ENCODE results near the gene CLDN9.

The CLDN9 gene

DNA sequence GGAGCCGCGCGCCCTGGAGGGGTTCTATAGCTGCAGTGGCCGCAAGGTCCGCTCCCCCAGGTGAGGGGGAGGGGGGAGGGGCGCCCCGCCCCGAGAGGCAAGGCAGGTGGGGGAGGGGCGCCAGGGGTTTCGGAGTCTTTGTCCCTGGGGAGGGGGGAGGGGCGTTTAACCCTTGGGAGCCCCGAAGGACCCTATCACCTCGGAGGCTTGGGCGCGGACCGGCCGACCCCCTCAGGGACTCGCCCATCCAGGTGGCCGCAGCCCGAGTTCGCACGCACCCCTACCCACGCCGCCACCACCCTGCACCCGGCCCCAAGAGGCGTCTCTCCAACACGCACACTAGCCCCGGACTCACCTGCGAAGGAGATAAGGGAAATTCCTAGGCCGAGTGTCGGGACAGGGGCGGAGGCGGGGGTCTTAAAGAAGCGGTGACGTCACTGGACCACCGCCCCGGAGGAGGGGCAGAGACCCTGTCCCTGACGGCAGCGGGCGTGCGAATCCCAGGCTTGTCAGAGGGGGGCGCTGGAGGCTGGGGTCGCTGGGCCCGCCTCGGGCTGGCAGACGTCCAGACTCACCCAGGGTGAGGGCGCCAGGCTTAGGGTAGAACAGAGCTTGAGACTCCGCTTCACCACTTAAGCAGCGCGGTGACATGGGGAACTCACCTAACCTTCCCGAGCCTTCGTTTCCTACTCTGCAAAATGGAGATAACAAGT is 5.2 kb downstream of the CLDN9 start, which contains the start of gene CLDN6:
TSS of gene CLDN6 (minus strand) at position 390 of the 713 bp plus-strand sequence. CDS start 2,162 bp downstream, outside the sequence.
- no peak for DNase-seq (ENCODE audit: low read depth, low spot score)

DNA sequence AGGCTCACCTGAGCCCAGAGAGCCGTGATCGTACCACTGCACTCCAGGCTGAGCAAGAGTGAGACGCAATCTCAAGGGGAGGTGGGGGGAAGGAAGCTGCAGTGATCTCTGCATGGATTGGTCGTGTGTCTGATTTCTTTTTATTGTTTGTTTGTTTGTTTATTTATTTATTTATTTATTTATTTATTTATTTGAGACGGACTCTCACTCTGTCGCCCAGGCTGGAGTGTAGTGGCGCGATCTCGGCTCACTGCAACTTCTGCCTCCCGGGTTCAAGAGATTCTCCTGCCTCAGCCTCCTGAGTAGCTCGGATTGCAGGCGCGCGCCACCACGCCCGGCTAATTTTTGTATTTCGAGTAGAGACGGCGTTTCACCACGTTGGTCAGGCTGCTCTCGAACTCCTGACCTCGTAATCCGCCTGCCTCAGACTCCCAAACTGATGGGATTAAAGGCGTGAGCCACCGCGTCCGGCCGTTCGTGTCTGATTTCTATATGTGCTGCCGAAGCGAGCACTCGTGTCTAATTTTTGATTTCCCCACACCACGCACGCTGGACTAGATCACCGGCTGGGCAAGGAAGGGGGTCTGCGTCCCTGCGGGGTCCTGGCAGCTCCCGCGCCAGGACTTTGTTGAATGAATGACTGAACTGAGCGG is 7.0 kb downstream of the CLDN9 start:
- DNase-seq (ENCODE audit: low read depth, low spot score): no peak

DNA sequence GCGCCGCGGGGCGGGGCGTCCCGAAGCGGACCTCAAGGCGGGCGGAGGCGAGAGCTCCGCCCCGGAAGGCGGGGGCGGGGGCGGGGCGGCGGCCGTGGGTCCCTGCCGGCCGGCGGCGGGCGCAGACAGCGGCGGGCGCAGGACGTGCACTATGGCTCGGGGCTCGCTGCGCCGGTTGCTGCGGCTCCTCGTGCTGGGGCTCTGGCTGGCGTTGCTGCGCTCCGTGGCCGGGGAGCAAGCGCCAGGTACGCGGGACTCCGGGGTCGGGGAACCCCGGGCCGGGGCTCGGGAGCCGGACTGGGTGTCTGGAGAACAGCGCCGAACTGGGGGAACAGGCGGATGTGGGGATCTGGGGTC is 7.5 kb downstream of the CLDN9 start, which contains the start of gene TNFRSF12A:
TSS of gene TNFRSF12A (plus strand) at position 122 of the 357 bp plus-strand sequence. CDS start at position 152, 30 bp downstream.
- DNase-seq (ENCODE audit: low read depth, low spot score): peak; percentile 37

DNA sequence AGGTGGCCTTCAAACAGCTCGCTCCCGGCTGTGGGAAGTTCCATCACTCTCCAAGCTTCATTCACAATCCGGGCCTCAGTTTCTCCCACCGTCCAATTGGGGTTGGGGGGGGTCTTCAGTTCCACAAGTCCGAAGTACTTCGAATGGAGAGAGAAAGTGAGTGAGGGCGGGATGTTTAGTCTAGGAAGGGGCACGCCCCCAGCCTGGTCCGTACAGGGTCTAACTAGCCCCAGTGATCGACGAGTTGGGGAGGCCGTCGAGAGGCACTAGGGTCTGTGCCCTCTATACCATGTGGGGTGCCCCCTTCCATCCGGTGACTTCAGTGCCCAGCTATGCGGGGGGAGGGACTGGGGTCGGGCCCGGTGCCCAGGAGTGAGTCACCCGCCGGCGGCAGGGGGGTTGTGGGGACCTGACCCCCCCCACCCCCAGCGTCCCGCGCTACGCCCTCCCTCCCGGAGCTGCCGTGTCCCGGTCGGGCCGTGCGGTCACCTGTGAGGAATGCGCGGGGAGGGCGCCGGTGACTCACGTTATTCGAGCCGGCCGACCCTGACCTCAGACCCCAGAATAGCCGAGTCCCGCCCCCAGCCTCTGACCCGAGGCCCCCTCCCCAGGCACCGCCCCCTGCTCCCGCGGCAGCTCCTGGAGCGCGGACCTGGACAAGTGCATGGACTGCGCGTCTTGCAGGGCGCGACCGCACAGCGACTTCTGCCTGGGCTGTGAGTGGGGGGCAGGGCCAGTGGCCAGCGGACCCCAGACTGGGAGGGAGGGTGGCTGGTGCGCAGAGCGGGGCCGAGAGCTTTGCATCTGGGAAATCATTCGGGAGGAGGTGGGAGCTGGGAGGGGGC is 8.1 kb downstream of the CLDN9 start:
- no peak for DNase-seq (ENCODE audit: low read depth, low spot score)

DNA sequence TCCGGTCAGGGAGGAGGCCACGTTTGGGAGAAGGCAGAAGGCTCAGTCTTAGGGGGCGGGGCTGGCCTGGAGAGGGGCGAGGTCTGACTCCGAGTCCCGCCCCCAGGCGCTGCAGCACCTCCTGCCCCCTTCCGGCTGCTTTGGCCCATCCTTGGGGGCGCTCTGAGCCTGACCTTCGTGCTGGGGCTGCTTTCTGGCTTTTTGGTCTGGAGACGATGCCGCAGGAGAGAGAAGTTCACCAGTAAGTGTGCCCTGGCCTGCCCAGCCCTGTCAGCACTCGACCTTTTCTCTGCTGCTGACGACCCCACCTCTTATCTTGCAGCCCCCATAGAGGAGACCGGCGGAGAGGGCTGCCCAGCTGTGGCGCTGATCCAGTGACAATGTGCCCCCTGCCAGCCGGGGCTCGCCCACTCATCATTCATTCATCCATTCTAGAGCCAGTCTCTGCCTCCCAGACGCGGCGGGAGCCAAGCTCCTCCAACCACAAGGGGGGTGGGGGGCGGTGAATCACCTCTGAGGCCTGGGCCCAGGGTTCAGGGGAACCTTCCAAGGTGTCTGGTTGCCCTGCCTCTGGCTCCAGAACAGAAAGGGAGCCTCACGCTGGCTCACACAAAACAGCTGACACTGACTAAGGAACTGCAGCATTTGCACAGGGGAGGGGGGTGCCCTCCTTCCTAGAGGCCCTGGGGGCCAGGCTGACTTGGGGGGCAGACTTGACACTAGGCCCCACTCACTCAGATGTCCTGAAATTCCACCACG is 8.9 kb downstream of the CLDN9 start:
- DNase-seq (ENCODE audit: low read depth, low spot score): peak; percentile 44

DNA sequence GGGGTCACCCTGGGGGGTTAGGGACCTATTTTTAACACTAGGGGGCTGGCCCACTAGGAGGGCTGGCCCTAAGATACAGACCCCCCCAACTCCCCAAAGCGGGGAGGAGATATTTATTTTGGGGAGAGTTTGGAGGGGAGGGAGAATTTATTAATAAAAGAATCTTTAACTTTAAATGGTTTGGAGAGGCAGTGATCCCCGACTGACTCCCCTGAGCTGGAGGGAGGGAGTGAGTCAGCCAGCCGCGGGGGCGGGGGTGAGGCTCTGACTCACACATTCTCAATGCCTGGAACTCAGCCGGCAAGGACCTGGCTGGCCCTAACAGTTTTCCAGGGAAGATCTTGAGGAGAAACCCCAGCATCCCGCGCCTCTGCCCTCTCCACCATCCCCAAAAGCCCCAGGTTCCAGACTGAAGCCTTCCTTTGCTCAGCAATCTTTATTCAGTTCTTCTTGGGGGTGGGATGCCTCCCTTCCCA is 9.5 kb downstream of the CLDN9 start:
- peak; percentile 70 for DNase-seq (ENCODE audit: low read depth, low spot score)

DNA sequence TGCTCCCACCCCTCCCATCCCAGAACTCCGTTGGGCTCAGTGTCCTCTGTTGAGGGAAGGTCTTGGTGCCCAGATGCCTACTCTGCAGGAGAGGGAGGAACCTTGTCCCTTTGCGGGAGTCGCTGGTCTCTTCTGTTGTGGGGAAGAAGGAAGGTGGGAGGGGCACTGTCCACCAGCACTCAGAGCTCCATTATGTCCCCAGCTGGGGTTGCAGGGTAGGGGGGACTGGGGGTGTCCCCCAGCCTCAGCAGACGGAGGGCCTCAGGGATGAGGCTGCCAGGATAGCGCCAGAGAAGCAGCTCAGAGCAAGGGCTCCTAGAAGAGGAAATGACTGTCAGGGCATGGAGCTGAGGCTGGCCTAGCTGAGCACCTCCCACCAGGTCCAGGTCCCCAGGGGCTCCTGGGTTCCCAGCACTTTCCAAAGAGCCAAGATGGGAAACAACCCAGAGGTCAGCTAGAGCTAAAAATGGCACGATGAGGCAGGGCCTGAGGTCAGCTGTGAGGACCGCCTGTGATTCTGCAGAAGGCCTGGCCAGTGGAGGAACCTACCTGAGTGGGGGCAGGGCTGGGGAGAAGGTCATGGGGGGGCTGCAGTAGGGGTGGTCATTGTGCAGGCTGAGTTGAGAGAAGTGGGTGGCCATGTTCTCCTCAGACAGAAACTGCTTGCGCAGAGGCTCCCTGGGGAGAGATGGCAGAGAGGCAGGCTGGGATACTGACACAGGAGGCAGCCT is 10.1 kb downstream of the CLDN9 start:
- no peak for DNase-seq (ENCODE audit: low read depth, low spot score)

DNA sequence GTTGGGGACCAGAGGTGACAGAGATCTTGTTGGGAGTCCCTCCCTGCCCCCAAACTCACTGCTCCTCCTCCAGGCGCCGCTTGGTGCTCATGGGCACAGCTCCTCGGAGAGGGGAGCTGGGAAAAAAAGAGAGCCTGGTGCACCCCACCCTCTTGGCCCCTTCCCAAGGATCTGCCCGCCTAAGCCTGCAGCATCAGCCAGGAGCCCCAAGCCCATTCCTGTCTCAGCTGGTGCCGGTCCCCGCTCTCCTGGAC is 10.6 kb downstream of the CLDN9 start:
- no peak for DNase-seq (ENCODE audit: low read depth, low spot score)

DNA sequence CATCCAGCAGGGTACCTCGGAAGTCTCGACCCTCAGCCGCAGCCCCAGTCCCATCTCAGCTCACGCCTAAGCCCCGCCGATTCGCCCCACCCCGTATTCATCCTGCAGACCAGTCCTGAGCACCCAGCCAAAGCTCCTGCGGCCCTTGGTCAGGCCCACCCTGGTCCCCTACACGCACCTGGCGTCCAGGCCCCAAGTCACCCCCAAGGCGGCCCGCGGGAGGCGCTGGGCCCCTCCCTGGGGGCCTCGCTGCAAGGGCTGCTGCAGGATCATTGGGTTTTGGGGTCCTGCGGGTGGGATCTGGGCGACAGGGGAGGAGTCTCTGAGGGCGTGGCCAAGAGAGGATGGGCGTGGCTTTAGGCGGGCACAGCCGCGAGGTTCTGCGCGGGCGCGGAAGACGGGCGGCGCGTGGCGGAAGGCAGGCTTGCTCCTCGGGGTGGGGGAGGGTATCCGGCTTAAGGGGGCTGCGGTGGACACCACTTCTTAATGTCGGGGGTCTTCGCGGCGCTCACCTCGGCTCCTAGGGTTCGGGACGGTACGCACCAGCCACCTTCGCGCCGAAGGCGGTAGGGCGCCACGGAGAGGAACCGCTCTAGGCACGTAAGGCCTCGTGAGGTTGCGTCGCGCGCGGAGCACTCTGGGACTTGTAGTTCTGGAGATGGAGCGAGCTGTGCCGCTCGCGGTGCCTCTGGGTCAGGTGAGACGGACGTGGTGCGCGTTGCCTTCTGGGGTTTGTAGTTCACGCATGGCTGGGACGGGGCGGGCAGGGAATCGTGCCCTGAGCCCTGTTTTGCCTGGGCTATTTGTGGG is 11.2 kb downstream of the CLDN9 start, which contains the start of the genes HCFC1R1 and THOC6:
TSS of gene HCFC1R1 (minus strand) at position 274 of the 810 bp plus-strand sequence. CDS start at position 273, 1 bp downstream.
TSS of gene THOC6 (plus strand) at position 367 of the 810 bp plus-strand sequence. CDS start at position 659, 292 bp downstream.
- DNase-seq (ENCODE audit: low read depth, low spot score): peak; percentile 92

DNA sequence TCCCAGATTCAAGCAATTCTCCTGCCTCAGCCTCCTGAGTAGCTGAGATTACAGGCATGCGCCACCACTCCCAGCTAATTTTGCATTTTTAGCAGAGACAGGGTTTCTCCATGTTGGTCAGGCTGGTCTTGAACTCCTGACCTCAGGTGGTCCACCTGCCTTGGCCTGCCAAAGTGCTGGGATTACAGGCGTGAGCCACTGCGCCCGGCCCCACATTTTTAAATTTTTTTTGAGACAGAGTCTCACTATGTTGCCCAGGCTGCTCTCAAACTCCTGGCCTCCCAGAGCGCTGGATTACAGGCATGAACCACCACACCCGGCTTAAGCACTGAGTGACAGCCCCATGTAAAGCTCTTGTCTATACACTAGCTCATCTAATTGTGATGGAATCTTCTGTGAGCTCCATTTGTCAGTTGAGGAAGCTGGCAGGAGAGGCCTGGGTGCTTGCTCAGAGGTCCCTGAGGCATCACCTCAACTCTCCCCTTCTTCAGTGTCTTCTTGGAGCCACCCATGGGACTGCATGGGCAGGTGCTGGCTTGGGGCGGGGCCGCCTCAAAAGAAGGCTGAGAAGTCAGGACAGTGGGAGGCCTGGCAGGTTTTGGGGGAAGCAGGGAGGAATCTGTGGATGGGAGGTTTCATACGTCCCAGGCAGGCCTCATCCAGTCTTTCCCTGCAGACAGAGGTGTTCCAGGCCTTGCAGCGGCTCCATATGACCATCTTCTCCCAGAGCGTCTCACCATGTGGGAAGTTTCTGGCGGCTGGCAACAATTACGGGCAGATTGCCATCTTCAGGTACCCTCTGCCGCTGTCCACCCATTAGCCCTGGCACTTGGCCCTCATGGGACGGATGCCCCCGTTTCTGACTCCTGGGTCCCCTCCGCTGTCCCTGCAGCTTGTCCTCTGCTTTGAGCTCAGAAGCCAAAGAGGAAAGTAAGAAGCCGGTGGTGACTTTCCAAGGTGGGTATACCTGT is 12.6 kb downstream of the CLDN9 start:
- no peak for DNase-seq (ENCODE audit: low read depth, low spot score)

DNA sequence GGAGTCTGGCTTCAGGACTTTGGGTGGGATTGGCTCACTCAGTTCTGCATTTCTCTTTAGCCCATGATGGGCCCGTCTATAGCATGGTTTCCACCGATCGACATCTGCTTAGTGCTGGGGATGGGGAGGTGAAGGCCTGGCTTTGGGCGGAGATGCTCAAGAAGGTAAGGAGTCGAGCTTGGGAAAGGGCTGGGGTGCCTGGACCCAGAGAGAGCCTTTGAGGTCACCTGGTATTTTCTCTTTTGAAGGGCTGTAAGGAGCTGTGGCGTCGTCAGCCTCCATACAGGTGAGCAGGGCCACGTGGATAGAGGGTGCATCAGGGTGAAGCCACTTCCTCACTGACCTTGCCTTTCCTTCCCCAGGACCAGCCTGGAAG is 13.3 kb downstream of the CLDN9 start:
- DNase-seq (ENCODE audit: low read depth, low spot score): no peak

DNA sequence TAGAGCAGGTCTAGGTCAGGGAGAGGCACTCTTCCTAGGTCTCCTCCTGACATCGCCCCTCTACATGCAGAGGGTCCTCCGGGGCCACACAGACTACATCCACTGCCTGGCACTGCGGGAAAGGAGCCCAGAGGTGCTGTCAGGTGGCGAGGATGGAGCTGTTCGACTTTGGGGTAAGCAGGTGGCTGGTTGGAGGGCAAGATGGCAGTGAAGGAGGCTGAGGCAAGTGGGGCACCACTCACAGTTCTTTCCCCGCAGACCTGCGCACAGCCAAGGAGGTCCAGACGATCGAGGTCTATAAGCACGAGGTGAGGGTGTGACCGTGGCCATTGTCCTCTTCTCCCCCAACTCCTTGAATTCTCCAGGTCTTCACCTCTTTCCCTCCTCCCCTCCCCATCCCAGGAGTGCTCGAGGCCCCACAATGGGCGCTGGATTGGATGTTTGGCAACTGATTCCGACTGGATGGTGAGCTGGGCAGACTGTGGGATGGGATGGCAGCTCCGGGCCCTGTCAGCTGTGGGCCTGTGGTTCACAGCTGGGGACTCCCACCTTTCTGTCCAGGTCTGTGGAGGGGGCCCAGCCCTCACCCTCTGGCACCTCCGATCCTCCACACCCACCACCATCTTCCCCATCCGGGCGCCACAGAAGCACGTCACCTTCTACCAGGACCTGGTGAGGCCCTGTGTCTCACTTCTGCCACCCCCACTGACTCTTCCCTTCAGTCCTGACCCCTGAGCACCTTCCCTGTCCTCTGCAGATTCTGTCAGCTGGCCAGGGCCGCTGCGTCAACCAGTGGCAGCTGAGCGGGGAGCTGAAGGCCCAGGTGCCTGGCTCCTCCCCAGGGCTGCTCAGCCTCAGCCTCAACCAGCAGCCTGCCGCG is 14.1 kb downstream of the CLDN9 start:
- DNase-seq (ENCODE audit: low read depth, low spot score): no peak

DNA sequence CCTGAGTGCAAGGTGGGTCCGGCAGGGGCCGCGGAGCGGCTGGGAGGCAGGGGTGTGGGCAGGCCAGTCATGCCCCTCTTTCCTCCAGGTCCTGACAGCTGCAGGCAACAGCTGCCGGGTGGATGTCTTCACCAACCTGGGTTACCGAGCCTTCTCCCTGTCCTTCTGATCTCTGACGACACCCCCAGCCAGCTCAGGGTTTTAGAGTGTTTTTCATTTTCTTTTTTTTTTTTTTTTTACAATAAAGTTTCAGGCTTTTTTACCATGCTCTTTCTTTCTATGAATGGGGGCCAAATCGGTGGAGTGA is 14.7 kb downstream of the CLDN9 start:
- DNase-seq (ENCODE audit: low read depth, low spot score): no peak

DNA sequence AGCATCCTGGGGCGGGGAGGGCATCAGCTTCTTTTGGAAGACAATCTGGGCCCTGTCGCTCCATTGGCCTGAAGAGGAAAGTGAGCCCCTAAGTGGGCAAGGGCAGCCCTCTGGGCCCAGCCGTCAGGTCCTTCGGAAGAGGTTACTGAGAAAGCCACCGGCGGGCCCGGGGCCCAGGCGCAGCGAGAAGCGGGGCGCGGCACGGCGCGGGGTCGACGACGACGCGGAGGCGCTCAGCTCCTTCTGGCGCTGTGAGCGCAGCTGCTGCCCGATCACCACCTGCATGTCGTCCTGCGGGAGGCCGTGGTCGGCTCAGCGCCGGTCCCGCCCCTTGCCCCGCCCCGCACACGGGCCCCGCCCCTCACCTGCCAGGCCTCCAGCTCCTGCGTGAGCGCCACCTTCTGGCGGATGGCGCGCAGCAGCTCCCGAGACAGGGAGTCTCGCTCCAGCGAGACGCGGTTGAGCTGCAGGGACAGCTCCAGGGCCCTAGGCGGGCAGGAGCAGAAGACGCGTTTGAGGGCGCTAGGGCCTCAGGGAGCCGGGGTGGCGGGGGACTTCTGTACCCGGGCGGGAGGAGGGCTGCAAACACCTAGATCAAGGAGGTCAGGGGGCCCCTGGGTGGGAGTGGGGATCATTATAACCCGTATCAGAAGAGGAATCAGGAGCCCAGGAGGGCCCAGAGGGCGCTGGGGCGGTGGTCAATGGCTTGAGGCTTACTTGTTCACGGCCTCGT is 15.4 kb downstream of the CLDN9 start:
- peak; percentile 70 for DNase-seq (ENCODE audit: low read depth, low spot score)

DNA sequence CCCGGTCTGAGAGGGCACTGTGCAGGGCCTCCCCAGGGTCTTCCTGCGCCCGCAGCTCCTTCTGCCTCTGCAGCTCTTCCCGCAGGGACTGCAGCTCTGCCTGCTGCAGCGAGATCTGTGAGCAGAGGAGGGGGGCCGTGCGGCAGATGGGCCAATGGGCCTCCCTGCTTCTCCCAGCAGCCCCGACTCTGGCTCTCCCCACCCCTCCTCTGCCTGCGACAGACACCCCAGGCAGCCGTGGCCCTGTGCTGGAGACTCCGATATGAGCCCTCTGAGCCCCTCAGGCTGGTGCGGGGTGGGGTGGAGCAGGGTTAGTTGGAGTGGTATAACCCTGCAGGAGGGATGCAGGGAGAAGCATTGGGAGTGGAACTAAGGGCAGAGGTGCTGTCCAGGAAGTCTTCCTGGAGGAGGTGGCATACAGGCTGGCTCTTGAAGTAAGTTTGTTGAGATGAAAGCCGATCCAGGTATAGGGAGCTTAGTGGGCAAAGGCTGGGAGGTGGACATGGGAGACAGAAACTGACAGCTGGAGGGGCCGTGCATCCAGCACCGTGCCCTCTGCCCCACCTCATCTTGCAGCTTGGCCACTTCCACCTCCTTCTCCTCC is 16.1 kb downstream of the CLDN9 start:
- DNase-seq (ENCODE audit: low read depth, low spot score): no peak

DNA sequence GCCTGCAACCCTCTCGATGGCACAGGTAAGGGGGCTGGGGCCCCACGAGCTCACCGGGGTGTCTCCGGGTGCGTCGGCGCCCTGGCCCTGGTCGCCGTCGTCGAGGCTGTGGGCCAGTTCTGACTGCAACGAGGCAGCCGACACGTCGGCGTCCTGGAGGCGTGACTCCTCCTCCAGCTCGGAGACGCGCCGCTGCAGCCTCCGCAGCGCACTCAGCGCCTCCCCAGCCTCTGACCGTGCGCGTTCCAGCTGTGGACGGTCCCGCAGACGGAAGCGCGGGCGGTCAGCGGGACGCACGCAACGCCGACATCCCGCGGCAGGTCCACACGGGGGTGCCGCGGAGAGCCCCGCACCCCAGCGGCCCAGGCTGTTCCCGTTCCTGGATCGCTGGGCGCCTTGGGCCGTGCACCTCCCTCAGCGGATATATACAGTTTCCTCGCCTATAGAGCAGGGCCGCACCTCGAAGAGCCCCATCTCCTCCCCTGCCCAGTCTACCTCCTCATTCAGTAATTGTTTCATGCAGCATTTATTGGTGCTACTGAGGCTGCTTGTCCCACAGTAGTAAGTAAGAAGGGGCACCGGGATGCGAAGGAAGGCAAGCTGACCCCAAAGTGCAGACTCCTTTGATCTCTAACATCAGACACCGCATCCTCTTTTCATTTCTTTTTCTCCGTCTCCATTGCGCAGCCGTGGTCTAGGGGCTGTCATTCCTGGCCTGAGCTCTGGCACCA is 16.9 kb downstream of the CLDN9 start:
- no peak for DNase-seq (ENCODE audit: low read depth, low spot score)
